SU-DHL-6 (cell line): Measurements from ENCODE around the gene ITPR2.

Experiments
- CTCF ChIP-seq: fragments of 200-600 bp; sonication (generic); IDR thresholded peaks from one replicate; pipeline ENCODE4 v1.5.1; 2017; ENCODE audit warnings: antibody characterized with exemption, mild to moderate bottlenecking, low read length, moderate library complexity; ENCODE audit not compliant: insufficient read depth, poor library complexity, severe bottlenecking
- EZH2phosphoT487 ChIP-seq: fragments of 200-600 bp; sonication (generic), shearing (Covaris generic); conservative IDR thresholded peaks from 2 replicates; pipeline ENCODE4 v1.6.1; 2018; ENCODE audit warnings: mild to moderate bottlenecking, antibody characterized with exemption, low read length, moderate library complexity, mixed read lengths

GRCh38 chr12:26295001-26295400, 538.0 kb downstream of the ITPR2 start:
- TF ChIP-seq CTCF: no peak
- TF ChIP-seq EZH2phosphoT487: no peak
